ENCODE data around the gene KRTAP4-5. TPM values are rescaled to one million over a fixed set of nuclear protein-coding genes. Genes with fewer than 3 reads are reported as not detected.
"Not testable (repeated sequence)": the region's sequence is repeated elsewhere in the genome, so short reads cannot be mapped to it uniquely, and the experiment has no call there.

KRTAP4-5 gene
- total and polyA plus RNA-seq, 7 donors: not detected

- Histone ChIP-seq H3K27ac (no peak overlapping the region), H3K36me3 (ENCODE audit: insufficient read depth in 1 of 2, low read depth in 1 of 2) (no peaks in the 10 kb centered on the region), H3K27me3 (ENCODE audit: insufficient read depth in 3 of 3, low read length in 2 of 3) (no peaks in the 10 kb centered on the region), H3K4me1 (no peaks in the 10 kb centered on the region), H3K9me3 (peaks cover 6% of the 10 kb centered on the region), H3K4me3 (no peak overlapping the region)
- DNase-seq (no peak), ATAC-seq (no peak)
- 87 to 97% (median 87%) methylated on average over 1 of the region's 1 CpG for WGBS, 3 donors
- TF ChIP-seq, protein P1, sequence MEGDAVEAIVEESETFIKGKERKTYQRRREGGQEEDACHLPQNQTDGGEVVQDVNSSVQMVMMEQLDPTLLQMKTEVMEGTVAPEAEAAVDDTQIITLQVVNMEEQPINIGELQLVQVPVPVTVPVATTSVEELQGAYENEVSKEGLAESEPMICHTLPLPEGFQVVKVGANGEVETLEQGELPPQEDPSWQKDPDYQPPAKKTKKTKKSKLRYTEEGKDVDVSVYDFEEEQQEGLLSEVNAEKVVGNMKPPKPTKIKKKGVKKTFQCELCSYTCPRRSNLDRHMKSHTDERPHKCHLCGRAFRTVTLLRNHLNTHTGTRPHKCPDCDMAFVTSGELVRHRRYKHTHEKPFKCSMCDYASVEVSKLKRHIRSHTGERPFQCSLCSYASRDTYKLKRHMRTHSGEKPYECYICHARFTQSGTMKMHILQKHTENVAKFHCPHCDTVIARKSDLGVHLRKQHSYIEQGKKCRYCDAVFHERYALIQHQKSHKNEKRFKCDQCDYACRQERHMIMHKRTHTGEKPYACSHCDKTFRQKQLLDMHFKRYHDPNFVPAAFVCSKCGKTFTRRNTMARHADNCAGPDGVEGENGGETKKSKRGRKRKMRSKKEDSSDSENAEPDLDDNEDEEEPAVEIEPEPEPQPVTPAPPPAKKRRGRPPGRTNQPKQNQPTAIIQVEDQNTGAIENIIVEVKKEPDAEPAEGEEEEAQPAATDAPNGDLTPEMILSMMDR (IDR thresholded peaks at IDR 0.05): no peak
- intact Hi-C loops (cut with DNase I): no loop called here
These were observed 4.8 kb downstream of the KRTAP4-5 start for GRCh38 chr17:41144846-41145245.

DNA sequence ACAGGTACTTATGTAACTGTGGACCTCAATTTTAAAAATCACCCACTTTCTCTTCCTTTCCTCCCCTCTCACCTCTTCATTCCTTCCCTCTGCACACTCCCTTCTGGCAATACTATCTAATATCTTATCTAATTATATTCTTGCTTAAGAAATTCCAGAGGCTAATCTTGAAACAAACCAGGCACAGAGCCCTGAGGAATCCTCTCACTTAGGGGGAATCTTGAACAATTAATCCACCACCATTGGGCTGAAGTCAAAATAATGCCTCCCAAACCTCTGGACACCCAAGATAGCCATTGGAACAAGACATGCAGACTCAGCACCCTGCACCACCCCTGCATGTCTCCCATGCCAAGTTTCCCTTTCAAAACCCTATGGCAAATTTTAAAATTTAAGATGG, 8.3 kb downstream of the KRTAP4-5 start:
- intact Hi-C loops (cut with DNase I): no loop called here
- ATAC-seq (no peak), DNase-seq (no peak)
- H3K9me3 ChIP-seq: peaks cover 6% of the 10 kb centered on the region
- H3K27me3 ChIP-seq (ENCODE audit: insufficient read depth in 3 of 3, low read length in 2 of 3): no peaks in the 10 kb centered on the region
- TF ChIP-seq, protein P1 (IDR thresholded peaks at IDR 0.05): no peak
- H3K4me1 ChIP-seq: no peaks in the 10 kb centered on the region
- H3K36me3 ChIP-seq (ENCODE audit: insufficient read depth in 1 of 2, low read depth in 1 of 2): no peaks in the 10 kb centered on the region
- H3K4me3 ChIP-seq: no peak overlapping the region
- H3K27ac ChIP-seq: no peak overlapping the region

- no peak for DNase-seq
- no peak for ATAC-seq
- H3K27me3 ChIP-seq (ENCODE audit: insufficient read depth in 3 of 3, low read length in 2 of 3): no peaks in the 10 kb centered on the region
- intact Hi-C loops (cut with DNase I): no loop called here
- no peaks in the 10 kb centered on the region for H3K4me1 ChIP-seq
- no peaks in the 10 kb centered on the region for H3K36me3 ChIP-seq (ENCODE audit: insufficient read depth in 1 of 2, low read depth in 1 of 2)
- WGBS, 3 donors: 86 to 90% (median 88%) methylated on average over 6 of the region's 6 CpGs
- TF ChIP-seq, protein P1 (IDR thresholded peaks at IDR 0.05): no peak
- no peak within 1 kb of the TSS for H3K27ac ChIP-seq
- H3K4me3 ChIP-seq: no peak within 1 kb of the TSS
- H3K9me3 ChIP-seq: peaks cover 6% of the 10 kb centered on the region
These were observed 9.1 kb downstream of the KRTAP4-5 start, which contains the start of gene KRTAP4-6 for GRCh38 chr17:41140360-41141131. Gene KRTAP4-6, minus strand, starts transcription at chr17:41140544. Its CDS starts 57 bp downstream, at chr17:41140487.

GRCh38 chr17:41139865-41140264, 9.8 kb downstream of the KRTAP4-5 start:
- intact Hi-C loops (cut with DNase I); H3K27ac ChIP-seq: not testable (repeated sequence)
- 82 to 87% (median 87%) methylated on average over 12 of the region's 12 CpGs for WGBS, 3 donors

GRCh38 chr17:41133880-41134735, 15.5 kb downstream of the KRTAP4-5 start:
- H3K4me3 ChIP-seq: no peak overlapping the region
- WGBS, 3 donors: 70 to 72% (median 72%) methylated on average over 2 of the region's 2 CpGs
- DNase-seq (no peak), ATAC-seq (no peak)
- TF ChIP-seq, protein P1 (IDR thresholded peaks at IDR 0.05): no peak
- no peak overlapping the region for H3K27ac ChIP-seq
- intact Hi-C loops (cut with DNase I): no loop called here
- peaks cover 0 to 2% (median 0%) of the 10 kb centered on the region in 3 donors for H3K27me3 ChIP-seq (ENCODE audit: insufficient read depth in 3 of 3, low read length in 2 of 3)
- H3K36me3 ChIP-seq (ENCODE audit: insufficient read depth in 1 of 2, low read depth in 1 of 2): no peaks in the 10 kb centered on the region
- peaks cover 7% of the 10 kb centered on the region for H3K9me3 ChIP-seq
- no peaks in the 10 kb centered on the region for H3K4me1 ChIP-seq

More at GRCh38 chr17:41139865-41140264, 9.8 kb downstream of the KRTAP4-5 start:
- not testable (repeated sequence) for H3K4me1 ChIP-seq; ATAC-seq; H3K9me3 ChIP-seq; H3K36me3 ChIP-seq (ENCODE audit: insufficient read depth in 1 of 2, low read depth in 1 of 2); H3K27me3 ChIP-seq (ENCODE audit: insufficient read depth in 3 of 3, low read length in 2 of 3); H3K4me3 ChIP-seq
- DNase-seq: peak in 1 of 2 donors; percentile 45

Measured in psoas muscle (tissue), 8 donors.